ENCODE data around the gene SUMO3.

The SUMO3 gene

GRCh38 chr21:44766014-44766817, 51.6 kb downstream of the SUMO3 start:
- no peak for DNase-seq (ENCODE audit: low read depth)
- no peak overlapping the region for H3K4me3 ChIP-seq (ENCODE audit: low read depth, low read length)
- in situ Hi-C loops (cut with HindIII; ENCODE audit: low sequenced_read_pairs) = no loop called here
- TF ChIP-seq CTCF (IDR thresholded peaks at IDR 0.05; ENCODE audit: low read depth, low read length, missing control alignments) = no peak

- TF ChIP-seq CTCF (IDR thresholded peaks at IDR 0.05; ENCODE audit: low read depth, low read length, missing control alignments) = no peak
- in situ Hi-C loops (cut with HindIII; ENCODE audit: low sequenced_read_pairs) = no loop called here
- no peak overlapping the region for H3K4me3 ChIP-seq (ENCODE audit: low read depth, low read length)
- DNase-seq (ENCODE audit: low read depth) = no peak
Observed at GRCh38 chr21:44765231-44766013, 52.4 kb downstream of the SUMO3 start.

- H3K4me3 ChIP-seq (ENCODE audit: low read depth, low read length) = no peak overlapping the region
- in situ Hi-C loops (cut with HindIII; ENCODE audit: low sequenced_read_pairs) = no loop called here
- no peak for TF ChIP-seq CTCF (IDR thresholded peaks at IDR 0.05; ENCODE audit: low read depth, low read length, missing control alignments)
- no peak for DNase-seq (ENCODE audit: low read depth)
Observed at GRCh38 chr21:44764319-44765230, 53.3 kb downstream of the SUMO3 start.

- H3K4me3 ChIP-seq (ENCODE audit: low read depth, low read length) = no peak overlapping the region
- in situ Hi-C loops (cut with HindIII; ENCODE audit: low sequenced_read_pairs) = no loop called here
- DNase-seq (ENCODE audit: low read depth) = no peak
- no peak for TF ChIP-seq CTCF (IDR thresholded peaks at IDR 0.05; ENCODE audit: low read depth, low read length, missing control alignments)
Observed at GRCh38 chr21:44763451-44764318, 54.2 kb downstream of the SUMO3 start.

- no peak for DNase-seq (ENCODE audit: low read depth)
- TF ChIP-seq CTCF (IDR thresholded peaks at IDR 0.05; ENCODE audit: low read depth, low read length, missing control alignments) = no peak
- in situ Hi-C loops (cut with HindIII; ENCODE audit: low sequenced_read_pairs) = no loop called here
- H3K4me3 ChIP-seq (ENCODE audit: low read depth, low read length) = no peak overlapping the region
Observed at GRCh38 chr21:44763050-44763378, 54.8 kb downstream of the SUMO3 start.
